HG03571 (cell line): Measurements from ENCODE around the gene BMP8B.
"Not testable (repeated sequence)": the region's sequence is repeated elsewhere in the genome, so short reads cannot be mapped to it uniquely, and the experiment has no call there.

Experiments used
- ATAC-seq: cut with Tn5 transposase; IDR thresholded peaks from one replicate; pipeline ENCODE4 v1.9.1; 2021; ENCODE audit not compliant: unreplicated experiment

BMP8B gene

GRCh38 chr1:39816415-39817090 lies 27.9 kb upstream of the BMP8B start:
- ATAC-seq, result peak; percentile 21

DNA sequence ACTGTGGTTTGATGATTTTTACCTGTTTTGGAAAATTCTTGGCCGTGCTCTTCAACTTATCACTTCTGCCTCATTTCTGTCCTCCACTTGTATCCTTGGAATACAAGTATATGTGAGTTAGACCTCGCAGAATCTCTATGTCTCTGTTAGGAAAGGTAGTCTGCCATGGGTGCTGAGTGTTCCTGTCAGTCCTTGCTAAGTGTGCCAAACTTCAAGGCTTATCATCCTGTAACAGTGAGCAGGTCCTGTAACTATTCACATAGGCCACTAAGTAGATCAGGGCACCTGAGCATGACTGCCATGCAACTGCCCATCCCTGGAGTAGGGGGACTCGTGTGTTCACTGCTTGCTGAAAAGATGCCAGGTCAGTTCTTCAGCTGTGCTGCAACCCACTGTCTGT lies 24.2 kb upstream of the BMP8B start:
- no peak for ATAC-seq

DNA sequence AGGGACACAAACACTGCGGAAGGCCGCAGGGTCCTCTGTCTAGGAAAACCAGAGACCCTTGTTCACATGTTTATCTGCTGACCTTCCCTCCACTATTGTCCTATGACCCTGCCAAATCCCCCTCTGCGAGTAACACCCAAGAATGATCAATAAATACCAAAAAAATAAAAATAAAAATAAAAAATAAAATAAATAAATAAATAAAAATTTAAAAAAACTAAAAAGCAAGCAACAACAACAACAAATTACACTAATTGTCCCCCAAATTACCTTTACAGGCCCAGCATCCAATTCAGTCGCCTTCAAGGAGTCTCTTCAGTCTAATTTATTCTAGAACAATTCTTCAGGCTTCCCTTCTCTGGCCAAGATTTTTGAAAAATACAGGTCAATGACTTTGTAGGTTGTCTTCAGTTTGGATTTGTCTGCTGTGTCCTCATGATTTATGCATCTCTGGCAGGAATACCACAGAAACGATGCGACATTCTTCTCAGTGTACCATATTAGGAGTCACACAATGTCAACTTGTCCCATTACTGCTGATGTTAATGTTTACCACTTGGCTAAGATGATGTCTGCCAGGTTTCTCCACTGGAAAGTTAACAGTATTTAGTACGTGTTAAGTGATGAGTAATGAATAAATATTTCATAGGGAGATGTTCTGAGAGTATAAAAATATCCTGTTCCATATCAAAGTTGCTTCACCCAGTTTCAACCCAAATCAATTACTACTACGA lies 20.3 kb upstream of the BMP8B start:
- no peak for ATAC-seq

DNA sequence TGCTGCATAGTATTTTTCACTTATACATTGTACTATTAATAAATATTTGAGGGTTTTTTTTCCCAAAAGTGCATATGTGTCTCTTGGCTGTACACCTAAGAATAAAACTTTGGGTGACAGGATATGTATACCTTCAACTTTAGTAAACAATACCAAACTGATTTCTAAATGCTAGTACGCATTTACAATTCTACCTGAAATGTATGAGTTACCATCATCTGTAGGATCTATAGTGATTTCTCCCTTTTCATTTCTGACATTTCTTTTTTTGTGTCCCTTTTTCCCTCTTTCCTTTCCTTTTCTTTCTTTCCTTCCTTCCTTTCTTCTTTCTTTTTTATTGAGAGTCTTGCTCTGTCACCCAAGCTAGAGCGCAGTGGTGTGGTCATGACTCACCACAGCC lies 16.7 kb upstream of the BMP8B start:
- no peak for ATAC-seq

DNA sequence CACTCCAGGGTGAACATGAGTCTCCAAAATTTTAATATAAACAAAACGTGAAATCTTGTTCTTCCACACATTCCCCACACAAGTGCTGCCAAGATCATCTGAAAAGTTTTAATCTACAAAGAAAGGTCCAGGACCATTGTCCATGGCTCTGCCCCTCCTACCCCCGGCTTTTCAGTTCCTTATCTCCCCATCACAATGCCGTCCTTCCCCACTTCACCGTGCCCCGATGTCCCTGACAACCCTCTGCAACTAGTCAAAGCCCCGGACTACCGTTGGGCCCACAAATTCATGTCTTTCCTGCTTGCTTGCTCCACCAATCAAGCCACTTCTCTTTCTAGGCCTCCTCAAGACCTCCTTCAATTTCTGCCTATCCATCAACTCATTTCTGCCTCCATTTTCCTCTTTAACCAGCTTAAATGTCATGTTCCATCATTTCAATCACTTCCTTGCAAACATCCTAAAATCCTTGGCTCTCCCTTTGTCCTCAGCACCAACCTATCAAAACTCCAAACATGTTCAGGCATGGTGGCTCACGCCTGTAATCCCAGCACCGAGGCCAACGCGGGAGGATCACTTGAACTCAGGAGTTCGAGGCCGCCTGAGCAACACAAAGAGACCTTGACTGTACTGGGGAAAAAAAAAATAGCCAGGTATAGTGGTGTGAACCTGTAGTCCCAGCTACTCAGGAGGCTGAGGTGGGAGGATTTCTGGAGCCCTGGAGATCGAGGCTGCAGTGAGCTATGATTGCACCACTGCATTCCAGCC lies 14.0 kb upstream of the BMP8B start:
- ATAC-seq, result no peak

- ATAC-seq, result no peak
Observed at GRCh38 chr1:39800471-39800835, 11.8 kb upstream of the BMP8B start.

- peak; percentile 52 for ATAC-seq
Observed at GRCh38 chr1:39799770-39800470, 11.3 kb upstream of the BMP8B start.

DNA sequence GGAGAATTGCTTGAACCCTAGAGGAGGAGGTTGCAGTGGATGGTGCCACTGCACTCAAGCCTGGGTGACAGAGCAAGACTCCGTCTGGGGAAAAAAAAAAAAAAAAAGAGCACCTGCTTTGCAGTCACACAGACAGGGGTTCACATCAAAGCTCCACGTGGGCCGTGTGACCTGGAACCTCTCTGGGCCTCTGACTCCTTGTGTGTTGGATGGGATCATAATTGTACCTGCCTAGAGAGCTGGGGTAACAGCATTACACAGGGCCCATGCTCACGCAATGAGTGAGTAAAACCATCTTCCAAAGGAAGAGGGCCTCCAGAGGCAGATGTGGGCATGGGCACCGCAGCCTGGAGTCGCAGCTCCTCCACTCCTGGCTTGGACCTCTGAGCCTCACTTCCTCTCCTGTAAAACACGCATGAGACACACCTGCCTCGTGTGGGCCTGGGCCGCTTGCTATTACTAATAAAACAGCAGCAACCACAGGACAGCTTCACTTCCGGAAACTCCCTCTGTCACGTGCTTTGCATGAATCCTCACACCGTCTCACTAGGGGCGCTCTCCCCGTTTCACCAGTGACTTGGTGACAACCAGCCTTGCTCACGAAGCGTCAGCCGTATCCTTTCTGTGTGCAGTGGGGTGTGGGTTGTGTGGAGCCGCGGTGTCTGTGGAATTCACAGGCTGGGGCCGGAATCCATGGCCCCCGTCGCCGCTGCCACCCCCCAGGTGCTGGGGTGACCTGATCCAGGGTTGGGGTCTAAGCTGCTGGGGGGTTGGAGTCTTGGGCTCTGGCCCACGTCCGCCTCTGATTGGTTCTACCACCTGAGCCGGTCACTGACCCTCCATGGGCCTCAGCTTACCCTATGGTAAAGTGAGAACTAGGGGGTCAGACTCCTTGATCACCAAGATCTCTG lies 10.4 kb upstream of the BMP8B start:
- peak; percentile 87 for ATAC-seq

GRCh38 chr1:39795651-39796050 lies 7.0 kb upstream of the BMP8B start:
- ATAC-seq, result no peak

DNA sequence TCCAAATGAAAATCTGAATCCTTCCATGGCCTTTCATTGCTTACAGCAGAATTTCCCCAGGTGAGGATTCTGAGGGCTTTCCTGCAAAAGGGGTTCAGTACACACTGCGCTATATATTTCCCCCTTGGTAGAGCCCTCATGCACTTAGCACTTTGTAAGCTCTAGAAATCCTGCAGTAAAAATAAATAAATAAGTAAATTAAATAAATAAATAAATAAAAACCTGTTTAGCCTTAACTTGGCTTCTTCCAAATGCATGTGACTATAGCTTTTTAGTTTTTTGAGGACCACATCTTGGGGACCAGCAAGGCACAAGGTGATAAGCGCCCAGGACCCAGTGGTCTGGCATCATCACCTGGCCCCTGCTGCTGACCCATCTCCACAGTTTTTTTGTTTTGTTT lies 3.2 kb upstream of the BMP8B start:
- ATAC-seq, result no peak

- no peak for ATAC-seq
Observed at GRCh38 chr1:39789571-39790110, 976 bp upstream of the BMP8B start.

GRCh38 chr1:39788426-39788757 lies 273 bp downstream of the BMP8B start:
- no peak for ATAC-seq

DNA sequence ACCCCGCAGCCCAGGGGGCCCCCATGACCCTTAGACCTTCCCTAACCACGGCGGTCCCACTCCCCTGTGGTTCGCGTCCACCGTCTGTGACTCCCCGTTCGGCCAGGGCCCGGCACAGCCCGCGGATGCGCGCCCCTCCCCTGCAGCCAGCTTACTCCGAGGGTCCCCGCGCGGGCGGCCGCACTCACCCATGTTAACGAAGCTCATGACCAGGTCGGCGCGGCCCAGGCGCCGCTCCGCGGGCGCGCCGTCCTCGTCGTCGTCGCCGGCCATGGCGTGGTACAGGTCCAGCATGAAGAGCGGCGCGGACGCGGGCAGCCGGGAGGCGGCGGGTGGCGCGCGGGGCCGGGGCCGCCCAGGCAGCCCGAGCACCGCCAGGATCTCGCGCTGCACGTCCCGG lies 701 bp downstream of the BMP8B start:
- ATAC-seq, result not testable (repeated sequence)

GRCh38 chr1:39787468-39787867 lies 1.2 kb downstream of the BMP8B start:
- ATAC-seq, result no peak

DNA sequence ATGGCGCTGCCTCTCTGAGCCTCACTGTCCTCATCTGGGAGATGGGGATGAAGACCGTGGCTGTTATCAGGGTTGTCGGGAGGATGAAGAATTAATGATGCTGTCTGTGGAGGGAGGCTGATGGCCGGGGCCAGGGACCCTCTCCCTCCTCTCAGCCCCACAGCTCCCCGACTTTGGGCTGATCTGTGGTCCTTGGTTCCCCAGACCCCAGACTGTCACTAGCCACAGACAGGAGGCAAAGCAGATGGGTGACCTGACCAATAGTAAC lies 1.6 kb downstream of the BMP8B start:
- not testable (repeated sequence) for ATAC-seq

GRCh38 chr1:39786303-39787107 lies 2.2 kb downstream of the BMP8B start:
- ATAC-seq, result not testable (repeated sequence)

DNA sequence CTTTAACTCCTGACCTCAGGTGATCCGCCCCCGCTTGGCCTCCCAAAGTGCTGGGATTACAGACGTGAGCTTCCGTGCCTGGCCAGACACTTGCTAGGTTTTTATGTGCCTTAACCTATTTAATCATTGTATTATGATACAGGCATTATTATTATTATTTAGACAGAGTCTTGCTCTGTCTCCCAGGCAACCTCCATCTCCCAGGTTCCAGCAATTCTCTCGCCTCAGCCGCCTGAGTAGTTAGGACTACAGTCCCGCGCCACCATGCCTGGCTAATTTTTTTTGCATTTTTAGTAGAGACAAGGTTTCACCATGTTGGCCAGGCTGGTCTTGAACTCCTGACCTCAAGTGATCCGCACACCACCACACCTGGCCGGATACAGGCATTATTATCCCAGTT lies 6.0 kb downstream of the BMP8B start:
- ATAC-seq, result not testable (repeated sequence)

GRCh38 chr1:39782103-39782502 lies 6.6 kb downstream of the BMP8B start:
- no peak for ATAC-seq

- no peak for ATAC-seq
Observed at GRCh38 chr1:39781349-39781715, 7.3 kb downstream of the BMP8B start.

GRCh38 chr1:39779821-39780220 lies 8.8 kb downstream of the BMP8B start:
- no peak for ATAC-seq
